GM12801 (cell line): ENCODE data around the gene PKD1L1.

ENCODE experiments used
- CTCF ChIP-seq: IDR thresholded peaks from one replicate; pipeline ENCODE4 v1.5.1; 2011; ENCODE audit warnings: control low read depth; ENCODE audit not compliant: insufficient read length; ENCODE audit errors: extremely low read depth

PKD1L1 gene

GRCh38 chr7:47734949-47735291 lies 213.3 kb downstream of the PKD1L1 start:
- TF ChIP-seq CTCF: no peak

GRCh38 chr7:47734287-47734948 lies 213.8 kb downstream of the PKD1L1 start:
- TF ChIP-seq CTCF: no peak

GRCh38 chr7:47730142-47730541 lies 218.1 kb downstream of the PKD1L1 start:
- TF ChIP-seq CTCF: no peak

- TF ChIP-seq CTCF: no peak
Observed at GRCh38 chr7:47726047-47726726, 222.1 kb downstream of the PKD1L1 start.

GRCh38 chr7:47725031-47725780 lies 223.1 kb downstream of the PKD1L1 start:
- TF ChIP-seq CTCF: no peak
